ENCODE measurements around the gene CLCN2.

DNA sequence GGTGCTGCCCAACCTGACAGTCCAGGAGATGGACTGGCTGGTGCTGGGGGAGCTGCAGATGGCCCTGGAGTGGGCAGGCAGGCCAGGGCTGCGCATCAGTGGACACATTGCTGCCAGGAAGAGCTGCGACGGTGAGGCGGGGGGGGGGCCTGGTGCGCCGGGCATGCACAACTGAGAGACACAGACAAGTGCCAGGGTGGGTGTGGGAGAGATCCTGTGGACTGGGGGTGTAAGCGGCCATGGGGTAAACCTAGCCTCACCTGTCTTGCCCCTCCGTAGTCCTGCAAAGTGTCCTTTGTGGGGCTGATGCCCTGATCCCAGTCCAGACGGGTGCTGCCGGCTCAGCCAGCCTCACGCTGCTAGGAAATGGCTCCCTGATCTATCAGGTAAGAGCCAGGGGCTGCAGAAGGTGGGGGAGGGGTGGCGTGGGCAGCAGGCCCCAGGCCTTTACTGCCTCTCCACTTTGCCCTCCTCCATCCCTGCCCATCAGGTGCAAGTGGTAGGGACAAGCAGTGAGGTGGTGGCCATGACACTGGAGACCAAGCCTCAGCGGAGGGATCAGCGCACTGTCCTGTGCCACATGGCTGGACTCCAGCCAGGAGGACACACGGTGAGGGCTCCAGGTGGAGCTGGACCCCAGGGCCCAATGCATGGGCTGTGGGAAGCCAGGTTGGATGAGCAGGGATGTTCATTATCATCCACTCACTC is 21.8 kb upstream of the CLCN2 start:
- TF ChIP-seq, protein P1, sequence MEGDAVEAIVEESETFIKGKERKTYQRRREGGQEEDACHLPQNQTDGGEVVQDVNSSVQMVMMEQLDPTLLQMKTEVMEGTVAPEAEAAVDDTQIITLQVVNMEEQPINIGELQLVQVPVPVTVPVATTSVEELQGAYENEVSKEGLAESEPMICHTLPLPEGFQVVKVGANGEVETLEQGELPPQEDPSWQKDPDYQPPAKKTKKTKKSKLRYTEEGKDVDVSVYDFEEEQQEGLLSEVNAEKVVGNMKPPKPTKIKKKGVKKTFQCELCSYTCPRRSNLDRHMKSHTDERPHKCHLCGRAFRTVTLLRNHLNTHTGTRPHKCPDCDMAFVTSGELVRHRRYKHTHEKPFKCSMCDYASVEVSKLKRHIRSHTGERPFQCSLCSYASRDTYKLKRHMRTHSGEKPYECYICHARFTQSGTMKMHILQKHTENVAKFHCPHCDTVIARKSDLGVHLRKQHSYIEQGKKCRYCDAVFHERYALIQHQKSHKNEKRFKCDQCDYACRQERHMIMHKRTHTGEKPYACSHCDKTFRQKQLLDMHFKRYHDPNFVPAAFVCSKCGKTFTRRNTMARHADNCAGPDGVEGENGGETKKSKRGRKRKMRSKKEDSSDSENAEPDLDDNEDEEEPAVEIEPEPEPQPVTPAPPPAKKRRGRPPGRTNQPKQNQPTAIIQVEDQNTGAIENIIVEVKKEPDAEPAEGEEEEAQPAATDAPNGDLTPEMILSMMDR (IDR thresholded peaks at IDR 0.05 in 8 of 11, conservative IDR thresholded peaks at IDR 0.05 in 3 of 11) = no peak
- TF ChIP-seq POLR2AphosphoS5 (IDR thresholded peaks at IDR 0.05) = no peak

Data from spleen (tissue), 7 donors.